ENCODE data around the gene TRIM65. TPM values are rescaled to one million over a fixed set of nuclear protein-coding genes. Genes with fewer than 3 reads are reported as not detected.

The TRIM65 gene
- total and polyA plus RNA-seq, 8 donors: 8.2 to 13.1 (median 10.5) TPM

DNA sequence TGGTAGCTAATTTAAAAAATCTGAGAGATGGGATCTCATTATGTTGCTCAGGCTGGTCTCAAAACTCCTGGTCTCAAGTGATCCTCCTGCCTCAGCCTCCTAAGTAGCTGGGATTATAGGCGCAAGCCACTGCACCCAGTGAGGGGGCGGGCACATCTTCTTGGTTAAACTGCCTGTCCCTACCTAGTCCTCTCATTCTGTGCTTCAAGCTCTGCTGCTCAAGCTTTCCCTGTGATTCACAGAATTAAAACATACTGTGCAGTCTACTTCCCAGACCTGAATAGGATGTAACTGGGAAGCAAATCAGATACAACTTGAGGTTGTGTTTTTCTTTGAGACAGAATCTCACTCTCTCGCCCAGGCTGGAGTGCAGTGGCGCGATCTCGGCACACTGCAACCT, 5.7 kb upstream of the TRIM65 start:
- H3K27me3 ChIP-seq: no peaks in the 10 kb centered on the region
- TF ChIP-seq, protein P1, sequence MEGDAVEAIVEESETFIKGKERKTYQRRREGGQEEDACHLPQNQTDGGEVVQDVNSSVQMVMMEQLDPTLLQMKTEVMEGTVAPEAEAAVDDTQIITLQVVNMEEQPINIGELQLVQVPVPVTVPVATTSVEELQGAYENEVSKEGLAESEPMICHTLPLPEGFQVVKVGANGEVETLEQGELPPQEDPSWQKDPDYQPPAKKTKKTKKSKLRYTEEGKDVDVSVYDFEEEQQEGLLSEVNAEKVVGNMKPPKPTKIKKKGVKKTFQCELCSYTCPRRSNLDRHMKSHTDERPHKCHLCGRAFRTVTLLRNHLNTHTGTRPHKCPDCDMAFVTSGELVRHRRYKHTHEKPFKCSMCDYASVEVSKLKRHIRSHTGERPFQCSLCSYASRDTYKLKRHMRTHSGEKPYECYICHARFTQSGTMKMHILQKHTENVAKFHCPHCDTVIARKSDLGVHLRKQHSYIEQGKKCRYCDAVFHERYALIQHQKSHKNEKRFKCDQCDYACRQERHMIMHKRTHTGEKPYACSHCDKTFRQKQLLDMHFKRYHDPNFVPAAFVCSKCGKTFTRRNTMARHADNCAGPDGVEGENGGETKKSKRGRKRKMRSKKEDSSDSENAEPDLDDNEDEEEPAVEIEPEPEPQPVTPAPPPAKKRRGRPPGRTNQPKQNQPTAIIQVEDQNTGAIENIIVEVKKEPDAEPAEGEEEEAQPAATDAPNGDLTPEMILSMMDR (IDR thresholded peaks at IDR 0.05): no peak
- peaks cover 3 to 32% (median 15%) of the 10 kb centered on the region in 3 donors for H3K36me3 ChIP-seq
- WGBS, 2 donors: 95 to 97% methylated on average over 6 of the region's 6 CpGs
- no peaks in the 10 kb centered on the region for H3K9me3 ChIP-seq
- no peak for DNase-seq
- H3K27ac ChIP-seq: no peak overlapping the region
- peaks cover 0 to 15% (median 13%) of the 10 kb centered on the region in 3 donors for H3K4me1 ChIP-seq
- FAIRE-seq: no peak
- no peak for ATAC-seq
- H3K4me3 ChIP-seq: no peak overlapping the region
- intact Hi-C loops (cut with DNase I): no loop called here

DNA sequence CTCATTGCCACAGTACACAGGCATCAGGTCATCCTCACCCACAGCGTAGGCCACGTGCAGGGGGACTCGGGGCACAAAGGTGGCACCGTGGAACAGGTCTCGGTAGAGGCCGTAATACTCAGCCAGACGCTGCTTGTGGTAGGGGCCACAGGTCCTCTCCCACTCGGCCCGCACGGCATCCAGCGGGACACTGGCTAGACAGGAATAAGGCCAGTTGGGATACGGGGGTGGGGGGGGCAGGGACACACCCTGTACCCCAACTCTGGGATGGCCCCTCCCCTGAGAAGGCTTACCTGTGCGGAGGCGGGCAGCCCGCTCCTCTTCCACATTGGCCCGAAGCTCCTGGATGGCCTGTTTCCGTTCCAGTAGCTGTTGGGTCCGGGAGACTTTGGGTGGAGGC, 5.0 kb upstream of the TRIM65 start:
- ATAC-seq (no peak), FAIRE-seq (no peak), DNase-seq (peak in 1 of 6 donors; percentile 62)
- Histone ChIP-seq H3K4me3 (no peak overlapping the region), H3K9me3 (no peaks in the 10 kb centered on the region), H3K4me1 (peaks cover 0 to 16% (median 15%) of the 10 kb centered on the region in 3 donors), H3K36me3 (peaks cover 3 to 32% (median 15%) of the 10 kb centered on the region in 3 donors), H3K27me3 (no peaks in the 10 kb centered on the region), H3K27ac (no peak overlapping the region)
- WGBS, 2 donors: 88 to 90% methylated on average over 18 of the region's 18 CpGs
- intact Hi-C loops (cut with DNase I): no loop called here
- TF ChIP-seq, protein P1 (IDR thresholded peaks at IDR 0.05): no peak

DNA sequence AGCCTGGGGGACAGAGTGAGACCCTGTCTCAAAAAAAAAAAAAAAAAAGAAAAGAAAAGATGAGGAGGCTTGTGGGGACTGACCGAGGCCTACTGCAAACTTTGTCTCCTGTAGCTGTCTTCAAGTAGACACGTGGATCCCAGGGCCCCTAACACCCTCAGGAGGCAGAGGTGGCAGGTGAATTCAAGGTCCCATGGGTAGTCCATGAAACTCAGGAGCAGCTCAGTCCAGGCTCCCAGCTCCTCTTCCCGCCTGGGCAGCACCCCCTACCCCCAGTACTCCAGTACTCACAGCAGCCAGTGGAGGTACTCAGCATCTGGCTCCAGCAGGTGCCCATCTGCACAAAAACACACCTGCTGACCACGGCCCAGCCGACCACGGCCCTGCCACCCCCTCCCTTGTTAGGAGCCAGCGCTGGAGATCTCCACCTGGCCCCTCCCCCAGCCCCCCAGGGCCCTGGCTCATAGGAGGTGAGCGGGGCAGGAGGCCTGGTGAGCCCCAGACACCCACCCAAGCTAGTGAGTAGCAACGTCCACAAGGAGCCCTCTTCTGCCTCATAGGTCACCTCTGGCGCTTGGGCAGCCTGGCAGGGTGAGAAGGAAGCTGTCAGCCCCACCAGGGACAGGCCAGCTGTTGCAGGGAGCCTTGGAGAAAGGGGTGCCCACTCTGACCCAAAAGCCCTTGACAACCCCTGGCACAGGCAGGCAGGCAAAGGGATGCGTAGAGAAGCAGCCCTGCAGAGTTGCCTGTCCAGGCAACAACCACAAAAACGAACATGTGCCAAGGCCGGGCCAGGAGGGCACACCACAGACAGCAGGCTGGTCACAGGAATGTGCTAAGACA, 4.2 kb upstream of the TRIM65 start:
- intact Hi-C loops (cut with DNase I): no loop called here
- TF ChIP-seq, protein P1 (IDR thresholded peaks at IDR 0.05): no peak
- WGBS, 2 donors: 82 to 85% methylated on average over 13 of the region's 13 CpGs
- no peaks in the 10 kb centered on the region for H3K9me3 ChIP-seq
- no peak overlapping the region for H3K27ac ChIP-seq
- peaks cover 3 to 32% (median 15%) of the 10 kb centered on the region in 3 donors for H3K36me3 ChIP-seq
- ATAC-seq: no peak
- peaks cover 0 to 16% (median 15%) of the 10 kb centered on the region in 3 donors for H3K4me1 ChIP-seq
- FAIRE-seq: no peak
- DNase-seq: peak in 1 of 6 donors; percentile 71
- no peak overlapping the region for H3K4me3 ChIP-seq
- H3K27me3 ChIP-seq: no peaks in the 10 kb centered on the region

DNA sequence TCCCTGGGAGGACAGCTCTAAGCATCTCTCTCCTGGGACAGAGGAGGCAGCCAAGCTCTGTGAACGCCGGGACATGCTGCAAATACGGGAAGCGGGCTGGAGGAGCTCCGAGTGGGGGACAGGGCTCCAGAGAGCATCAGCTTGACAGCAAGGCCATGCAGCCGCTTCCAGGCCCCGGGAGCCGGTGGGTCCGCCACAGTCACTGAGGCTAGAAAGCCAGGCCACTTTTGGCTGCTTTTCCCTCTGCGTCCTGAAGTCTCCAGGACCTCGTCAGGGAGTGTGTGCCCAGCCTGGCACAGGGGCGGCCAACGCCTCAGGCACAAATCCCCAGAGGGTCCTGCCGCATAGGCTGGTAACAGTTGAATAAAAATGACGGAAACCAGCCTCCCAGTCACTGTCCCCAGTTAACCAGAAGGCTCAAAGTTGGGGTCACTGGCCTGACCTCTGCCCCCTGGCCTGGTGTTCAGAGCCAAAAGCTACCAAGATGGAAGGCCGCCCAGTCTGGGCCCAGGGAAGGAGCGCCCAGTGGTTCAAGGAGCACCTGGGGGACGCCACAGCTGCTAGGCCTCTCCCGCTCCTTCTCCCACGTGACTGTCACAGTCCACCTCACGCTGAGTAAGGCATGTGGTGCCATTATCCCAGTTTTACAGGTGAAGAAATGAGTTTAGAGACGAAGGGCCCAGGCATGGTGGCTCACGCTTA, 3.2 kb upstream of the TRIM65 start:
- Histone ChIP-seq H3K36me3 (peaks cover 3 to 32% (median 15%) of the 10 kb centered on the region in 3 donors), H3K4me1 (peaks cover 7 to 20% (median 17%) of the 10 kb centered on the region in 3 donors), H3K27ac (no peak overlapping the region), H3K27me3 (no peaks in the 10 kb centered on the region), H3K9me3 (no peaks in the 10 kb centered on the region), H3K4me3 (no peak overlapping the region)
- intact Hi-C loops (cut with DNase I): no loop called here
- WGBS, 2 donors: 93 to 95% methylated on average over 23 of the region's 23 CpGs
- TF ChIP-seq, protein P1 (IDR thresholded peaks at IDR 0.05): no peak
- ATAC-seq: no peak
- no peak for FAIRE-seq
- peak in 1 of 6 donors; percentile 78 for DNase-seq
